Keratinocyte (primary cell): ENCODE results near the gene DNM1L. TPM values are rescaled to one million over a fixed set of nuclear protein-coding genes. Genes with fewer than 3 reads are reported as not detected.

ENCODE experiments used
- DNase-seq: peaks from one replicate; pipeline ENCODE4 v3.0.0-alpha.2; 2011; ENCODE audit warnings: low read depth, missing footprints, low spot score
- FAIRE-seq: peaks from 2 replicates; lab custom pipeline; 2011; peaks lifted over from hg19 to GRCh38; lab: Jason Lieb, UNC
- H2AFZ ChIP-seq: 2 replicates; pipeline ENCODE4 v1.6.0; 2012; ENCODE audit warnings: low read length, control low read depth, inconsistent platforms; ENCODE audit not compliant: control insufficient read depth
- H3K27ac ChIP-seq: 2 replicates; pipeline ENCODE4 v1.5.1; 2011; ENCODE audit warnings: low read length; ENCODE audit not compliant: control insufficient read depth, insufficient read depth
- H3K27me3 ChIP-seq: 3 replicates; pipeline ENCODE4 v1.6.0; 2011; ENCODE audit warnings: low read length; ENCODE audit not compliant: control insufficient read depth, insufficient read depth; ENCODE audit errors: extremely low read depth
- H3K36me3 ChIP-seq, 2 experiments: 2 replicates in 1 of 2; 3 replicates in 1 of 2; pipeline ENCODE4 v1.5.1; 2011; ENCODE audit warnings: low read length in 2 of 2, mild to moderate bottlenecking in 1 of 2; ENCODE audit not compliant: control insufficient read depth in 2 of 2, insufficient read depth in 2 of 2; ENCODE audit errors: extremely low read depth in 1 of 2
- H3K4me1 ChIP-seq: 3 replicates; pipeline ENCODE4 v1.5.1; 2011; ENCODE audit warnings: low read length; ENCODE audit not compliant: control insufficient read depth, insufficient read depth; ENCODE audit errors: extremely low read depth
- H3K4me2 ChIP-seq: 3 replicates; pipeline ENCODE4 v1.6.0; 2011; ENCODE audit warnings: low read depth, low read length; ENCODE audit not compliant: control insufficient read depth, insufficient read depth; ENCODE audit errors: extremely low read depth
- H3K4me3 ChIP-seq, 3 experiments: fragments of 200-600 bp in 1 of 3; sonication (generic) in 1 of 3; 2 replicates in 2 of 3; 3 replicates in 1 of 3; pipeline ENCODE4 v1.5.1; 2011 to 2016; ENCODE audit warnings: low read length in 3 of 3, mild to moderate bottlenecking in 3 of 3, control low read depth in 2 of 3, inconsistent platforms in 1 of 3, low read depth in 1 of 3, mixed read lengths in 1 of 3, mixed run types in 1 of 3, moderate library complexity in 1 of 3; ENCODE audit not compliant: control insufficient read depth in 2 of 3, insufficient read depth in 2 of 3; ENCODE audit errors: extremely low read depth in 1 of 3
- H3K79me2 ChIP-seq: 2 replicates; pipeline ENCODE4 v1.6.0; 2012; ENCODE audit warnings: low read length; ENCODE audit not compliant: control insufficient read depth, insufficient read depth
- H3K9ac ChIP-seq: 3 replicates; pipeline ENCODE4 v1.6.0; 2011; ENCODE audit warnings: low read length; ENCODE audit not compliant: control insufficient read depth, insufficient read depth; ENCODE audit errors: extremely low read depth
- H3K9me1 ChIP-seq: 3 replicates; pipeline ENCODE4 v1.6.0; 2011; ENCODE audit warnings: low read length; ENCODE audit not compliant: control insufficient read depth, insufficient read depth; ENCODE audit errors: extremely low read depth
- H3K9me3 ChIP-seq: 2 replicates; pipeline ENCODE4 v1.5.1; 2012; ENCODE audit warnings: low read depth, low read length; ENCODE audit not compliant: control insufficient read depth
- H4K20me1 ChIP-seq: 3 replicates; pipeline ENCODE4 v1.6.0; 2011; ENCODE audit warnings: low read length; ENCODE audit not compliant: control insufficient read depth, insufficient read depth; ENCODE audit errors: extremely low read depth
- EZH2 ChIP-seq: IDR thresholded peaks from one replicate; pipeline ENCODE4 v1.6.1; 2012; ENCODE audit warnings: inconsistent platforms, mild to moderate bottlenecking, low read length, moderate library complexity
- dilution Hi-C: fragments of 300-500 bp; cut with MboI; formaldehyde crosslinking; loops from one replicate; pipeline ENCODE4 v1.7.0; 2020; ENCODE audit warnings: low sequenced_read_pairs; ENCODE audit not compliant: extremely low pct_ligation_motif_present
- polyA plus RNA-seq, 5 experiments: library from polyadenylated mRNA; depleted of rRNA in 3 of 5; stranded (reverse) in 3 of 5; stranded (forward) in 1 of 5; unstranded in 1 of 5; fragments of >200 nt; gene quantifications; 1 replicate in 1 of 5; 2 replicates in 3 of 5; 3 replicates in 1 of 5; pipeline versions ENCODE4 v1.2.1 to v1.2.3, GENCODE V29; 2011 to 2012; ENCODE audit warnings: missing spikeins in 2 of 5, low read depth in 1 of 5, low replicate concordance in 1 of 5
- TF ChIP-seq, protein P1 (sequence below), 3 experiments: IDR thresholded peaks in 1 of 3; conservative IDR thresholded peaks in 1 of 3; optimal IDR thresholded peaks in 1 of 3; 2 replicates in 2 of 3; 3 replicates in 1 of 3; pipeline versions ENCODE3 to v1.5.1; 2011; ENCODE audit warnings: low read length in 3 of 3, mild to moderate bottlenecking in 3 of 3, moderate library complexity in 2 of 3, control low read depth in 1 of 3, inconsistent platforms in 1 of 3; ENCODE audit not compliant: insufficient read depth in 2 of 3; ENCODE audit errors: extremely low read depth in 1 of 3

Gene DNM1L
- polyA plus RNA-seq, 1 donor (not counting 4 experiments of a cell fraction or from before 2014, with no cell fraction given): 115 TPM

GRCh38 chr12:32765906-32766305 is 86.8 kb downstream of the DNM1L start:
- H3K4me1 ChIP-seq: no peaks in the 10 kb centered on the region
- H3K9ac ChIP-seq: no peak overlapping the region
- DNase-seq (no peak), FAIRE-seq (no peak)
- H3K27me3 ChIP-seq: no peaks in the 10 kb centered on the region
- H4K20me1 ChIP-seq: no peaks in the 10 kb centered on the region
- H3K9me1 ChIP-seq: no peaks in the 10 kb centered on the region
- H3K36me3 ChIP-seq: no peaks in the 10 kb centered on the region
- no peak overlapping the region for H3K4me3 ChIP-seq
- dilution Hi-C loops: no loop called here
- H2AFZ ChIP-seq: no peak overlapping the region
- TF ChIP-seq, protein P1, sequence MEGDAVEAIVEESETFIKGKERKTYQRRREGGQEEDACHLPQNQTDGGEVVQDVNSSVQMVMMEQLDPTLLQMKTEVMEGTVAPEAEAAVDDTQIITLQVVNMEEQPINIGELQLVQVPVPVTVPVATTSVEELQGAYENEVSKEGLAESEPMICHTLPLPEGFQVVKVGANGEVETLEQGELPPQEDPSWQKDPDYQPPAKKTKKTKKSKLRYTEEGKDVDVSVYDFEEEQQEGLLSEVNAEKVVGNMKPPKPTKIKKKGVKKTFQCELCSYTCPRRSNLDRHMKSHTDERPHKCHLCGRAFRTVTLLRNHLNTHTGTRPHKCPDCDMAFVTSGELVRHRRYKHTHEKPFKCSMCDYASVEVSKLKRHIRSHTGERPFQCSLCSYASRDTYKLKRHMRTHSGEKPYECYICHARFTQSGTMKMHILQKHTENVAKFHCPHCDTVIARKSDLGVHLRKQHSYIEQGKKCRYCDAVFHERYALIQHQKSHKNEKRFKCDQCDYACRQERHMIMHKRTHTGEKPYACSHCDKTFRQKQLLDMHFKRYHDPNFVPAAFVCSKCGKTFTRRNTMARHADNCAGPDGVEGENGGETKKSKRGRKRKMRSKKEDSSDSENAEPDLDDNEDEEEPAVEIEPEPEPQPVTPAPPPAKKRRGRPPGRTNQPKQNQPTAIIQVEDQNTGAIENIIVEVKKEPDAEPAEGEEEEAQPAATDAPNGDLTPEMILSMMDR (optimal IDR thresholded peaks at IDR 0.05 in 1 of 3, IDR thresholded peaks at IDR 0.05 in 1 of 3, conservative IDR thresholded peaks at IDR 0.05 in 1 of 3; ENCODE audit: extremely low read depth in 1 of 3, insufficient read depth in 2 of 3, low read length in 3 of 3): no peak
- no peak for TF ChIP-seq EZH2
- no peaks in the 10 kb centered on the region for H3K9me3 ChIP-seq
- H3K27ac ChIP-seq: no peak overlapping the region
- no peaks in the 10 kb centered on the region for H3K79me2 ChIP-seq
- H3K4me2 ChIP-seq: no peak overlapping the region

- Histone ChIP-seq H3K79me2 (no peaks in the 10 kb centered on the region), H3K4me1 (no peaks in the 10 kb centered on the region), H3K9me1 (no peaks in the 10 kb centered on the region), H2AFZ (no peak overlapping the region), H3K27me3 (no peaks in the 10 kb centered on the region), H3K4me2 (no peak overlapping the region), H3K9ac (no peak overlapping the region), H3K27ac (no peak overlapping the region), H3K36me3 (no peaks in the 10 kb centered on the region), H3K9me3 (no peaks in the 10 kb centered on the region), H4K20me1 (no peaks in the 10 kb centered on the region), H3K4me3 (no peak overlapping the region)
- dilution Hi-C loops: no loop called here
- FAIRE-seq: no peak
- TF ChIP-seq, protein P1 (optimal IDR thresholded peaks at IDR 0.05 in 1 of 3, IDR thresholded peaks at IDR 0.05 in 1 of 3, conservative IDR thresholded peaks at IDR 0.05 in 1 of 3; ENCODE audit: extremely low read depth in 1 of 3, insufficient read depth in 2 of 3, low read length in 3 of 3): no peak
- TF ChIP-seq EZH2: no peak
- DNase-seq: no peak
These were observed 89.4 kb downstream of the DNM1L start for GRCh38 chr12:32768518-32768917.
